ENCODE measurements around the gene CSF1R. TPM values are rescaled to one million over a fixed set of nuclear protein-coding genes. Genes with fewer than 3 reads are reported as not detected.

The CSF1R gene
- total RNA-seq, 1 experiment from 2014 or later, result not detected

- Histone ChIP-seq H3K36me3 (ENCODE audit: insufficient read depth, low read length) (no peaks in the 10 kb centered on the region), H2AFZ (ENCODE audit: low read length) (no peak overlapping the region), H3K79me2 (ENCODE audit: low read length) (no peaks in the 10 kb centered on the region), H3K9me3 (ENCODE audit: low read length) (no peaks in the 10 kb centered on the region), H3K4me3 (ENCODE audit: low read length) (no peak overlapping the region), H3K4me1 (ENCODE audit: low read length) (peaks cover 4% of the 10 kb centered on the region), H3K9ac (ENCODE audit: low read length) (no peak overlapping the region), H4K20me1 (ENCODE audit: insufficient read depth, low read depth, low read length) (no peaks in the 10 kb centered on the region), H3K4me2 (ENCODE audit: low read depth, low read length, poor library complexity, severe bottlenecking) (no peak overlapping the region), H3K27me3 (ENCODE audit: low read length) (no peaks in the 10 kb centered on the region), H3K27ac (ENCODE audit: low read length) (no peak overlapping the region), H3K9me2 (replicated peaks; ENCODE audit: insufficient read depth, low read length) (no peaks in the 10 kb centered on the region)
- DNase-seq, result no peak
Measured at GRCh38 chr5:150060471-150060870, 25.9 kb downstream of the CSF1R start.

- Histone ChIP-seq H3K27me3 (ENCODE audit: low read length) (no peaks in the 10 kb centered on the region), H4K20me1 (ENCODE audit: insufficient read depth, low read depth, low read length) (no peaks in the 10 kb centered on the region), H3K9ac (ENCODE audit: low read length) (no peak overlapping the region), H3K9me2 (replicated peaks; ENCODE audit: insufficient read depth, low read length) (no peaks in the 10 kb centered on the region), H3K4me2 (ENCODE audit: low read depth, low read length, poor library complexity, severe bottlenecking) (no peak overlapping the region), H3K9me3 (ENCODE audit: low read length) (no peaks in the 10 kb centered on the region), H3K36me3 (ENCODE audit: insufficient read depth, low read length) (no peaks in the 10 kb centered on the region), H3K4me1 (ENCODE audit: low read length) (no peaks in the 10 kb centered on the region), H3K27ac (ENCODE audit: low read length) (no peak overlapping the region), H2AFZ (ENCODE audit: low read length) (no peak overlapping the region), H3K4me3 (ENCODE audit: low read length) (no peak overlapping the region), H3K79me2 (ENCODE audit: low read length) (no peaks in the 10 kb centered on the region)
- no peak for DNase-seq
Measured at GRCh38 chr5:150059623-150060022, 26.7 kb downstream of the CSF1R start.

GRCh38 chr5:150058480-150059126 lies 27.8 kb downstream of the CSF1R start:
- no peak overlapping the region for H3K9ac ChIP-seq (ENCODE audit: low read length)
- H3K4me2 ChIP-seq (ENCODE audit: low read depth, low read length, poor library complexity, severe bottlenecking), result no peak overlapping the region
- DNase-seq, result no peak
- H3K9me3 ChIP-seq (ENCODE audit: low read length), result no peaks in the 10 kb centered on the region
- H3K36me3 ChIP-seq (ENCODE audit: insufficient read depth, low read length), result peaks cover 4% of the 10 kb centered on the region; the same call in 1 of the 2 replicates
- no peak overlapping the region for H3K27ac ChIP-seq (ENCODE audit: low read length)
- H3K4me1 ChIP-seq (ENCODE audit: low read length), result no peaks in the 10 kb centered on the region
- no peak overlapping the region for H3K4me3 ChIP-seq (ENCODE audit: low read length)
- H4K20me1 ChIP-seq (ENCODE audit: insufficient read depth, low read depth, low read length), result no peaks in the 10 kb centered on the region
- no peaks in the 10 kb centered on the region for H3K27me3 ChIP-seq (ENCODE audit: low read length)
- H3K79me2 ChIP-seq (ENCODE audit: low read length), result no peaks in the 10 kb centered on the region
- H2AFZ ChIP-seq (ENCODE audit: low read length), result no peak overlapping the region
- no peaks in the 10 kb centered on the region for H3K9me2 ChIP-seq (replicated peaks; ENCODE audit: insufficient read depth, low read length)

GRCh38 chr5:150057996-150058395 lies 28.4 kb downstream of the CSF1R start:
- Histone ChIP-seq H3K27me3 (ENCODE audit: low read length) (no peaks in the 10 kb centered on the region), H3K36me3 (ENCODE audit: insufficient read depth, low read length) (peaks cover 10% of the 10 kb centered on the region), H3K9ac (ENCODE audit: low read length) (no peak overlapping the region), H2AFZ (ENCODE audit: low read length) (no peak overlapping the region), H3K27ac (ENCODE audit: low read length) (no peak overlapping the region), H3K4me1 (ENCODE audit: low read length) (no peaks in the 10 kb centered on the region), H3K4me2 (ENCODE audit: low read depth, low read length, poor library complexity, severe bottlenecking) (no peak overlapping the region), H3K4me3 (ENCODE audit: low read length) (no peak overlapping the region), H3K9me2 (replicated peaks; ENCODE audit: insufficient read depth, low read length) (no peaks in the 10 kb centered on the region), H4K20me1 (ENCODE audit: insufficient read depth, low read depth, low read length) (no peaks in the 10 kb centered on the region), H3K9me3 (ENCODE audit: low read length) (no peaks in the 10 kb centered on the region), H3K79me2 (ENCODE audit: low read length) (no peaks in the 10 kb centered on the region)
- no peak for DNase-seq

- DNase-seq, result no peak
- Histone ChIP-seq H2AFZ (ENCODE audit: low read length) (no peak overlapping the region), H4K20me1 (ENCODE audit: insufficient read depth, low read depth, low read length) (no peaks in the 10 kb centered on the region), H3K4me3 (ENCODE audit: low read length) (no peak overlapping the region), H3K27ac (ENCODE audit: low read length) (no peak overlapping the region), H3K79me2 (ENCODE audit: low read length) (no peaks in the 10 kb centered on the region), H3K36me3 (ENCODE audit: insufficient read depth, low read length) (peaks cover 12% of the 10 kb centered on the region), H3K4me2 (ENCODE audit: low read depth, low read length, poor library complexity, severe bottlenecking) (no peak overlapping the region), H3K9me2 (replicated peaks; ENCODE audit: insufficient read depth, low read length) (no peaks in the 10 kb centered on the region), H3K9me3 (ENCODE audit: low read length) (no peaks in the 10 kb centered on the region), H3K27me3 (ENCODE audit: low read length) (no peaks in the 10 kb centered on the region), H3K4me1 (ENCODE audit: low read length) (no peaks in the 10 kb centered on the region), H3K9ac (ENCODE audit: low read length) (no peak overlapping the region)
Measured at GRCh38 chr5:150057511-150057910, 28.8 kb downstream of the CSF1R start.

- H3K79me2 ChIP-seq (ENCODE audit: low read length), result no peaks in the 10 kb centered on the region
- no peak overlapping the region for H2AFZ ChIP-seq (ENCODE audit: low read length)
- H3K9ac ChIP-seq (ENCODE audit: low read length), result no peak overlapping the region
- H4K20me1 ChIP-seq (ENCODE audit: insufficient read depth, low read depth, low read length), result no peaks in the 10 kb centered on the region
- H3K4me1 ChIP-seq (ENCODE audit: low read length), result no peaks in the 10 kb centered on the region
- no peak overlapping the region for H3K4me2 ChIP-seq (ENCODE audit: low read depth, low read length, poor library complexity, severe bottlenecking)
- H3K36me3 ChIP-seq (ENCODE audit: insufficient read depth, low read length), result peaks cover 12% of the 10 kb centered on the region
- H3K27me3 ChIP-seq (ENCODE audit: low read length), result no peaks in the 10 kb centered on the region
- no peak overlapping the region for H3K27ac ChIP-seq (ENCODE audit: low read length)
- H3K9me2 ChIP-seq (replicated peaks; ENCODE audit: insufficient read depth, low read length), result no peaks in the 10 kb centered on the region
- H3K9me3 ChIP-seq (ENCODE audit: low read length), result no peaks in the 10 kb centered on the region
- no peak for DNase-seq
- H3K4me3 ChIP-seq (ENCODE audit: low read length), result no peak overlapping the region
Measured at GRCh38 chr5:150057052-150057451, 29.3 kb downstream of the CSF1R start.

- H3K4me1 ChIP-seq (ENCODE audit: low read length), result no peaks in the 10 kb centered on the region
- H3K27me3 ChIP-seq (ENCODE audit: low read length), result no peaks in the 10 kb centered on the region
- H3K9me2 ChIP-seq (replicated peaks; ENCODE audit: insufficient read depth, low read length), result no peaks in the 10 kb centered on the region
- no peaks in the 10 kb centered on the region for H4K20me1 ChIP-seq (ENCODE audit: insufficient read depth, low read depth, low read length)
- H2AFZ ChIP-seq (ENCODE audit: low read length), result no peak overlapping the region
- DNase-seq, result no peak
- H3K79me2 ChIP-seq (ENCODE audit: low read length), result no peaks in the 10 kb centered on the region
- H3K9ac ChIP-seq (ENCODE audit: low read length), result no peak overlapping the region
- no peak overlapping the region for H3K4me3 ChIP-seq (ENCODE audit: low read length)
- H3K36me3 ChIP-seq (ENCODE audit: insufficient read depth, low read length), result peaks cover 14% of the 10 kb centered on the region
- H3K27ac ChIP-seq (ENCODE audit: low read length), result no peak overlapping the region
- no peaks in the 10 kb centered on the region for H3K9me3 ChIP-seq (ENCODE audit: low read length)
- H3K4me2 ChIP-seq (ENCODE audit: low read depth, low read length, poor library complexity, severe bottlenecking), result no peak overlapping the region
Measured at GRCh38 chr5:150056075-150056443, 30.3 kb downstream of the CSF1R start.

GRCh38 chr5:150055326-150056074 lies 30.9 kb downstream of the CSF1R start:
- Histone ChIP-seq H3K4me3 (ENCODE audit: low read length) (no peak overlapping the region), H3K27ac (ENCODE audit: low read length) (no peak overlapping the region), H3K27me3 (ENCODE audit: low read length) (no peaks in the 10 kb centered on the region), H3K79me2 (ENCODE audit: low read length) (no peaks in the 10 kb centered on the region; the same call in 1 of the 2 replicates), H3K9ac (ENCODE audit: low read length) (no peak overlapping the region), H3K4me1 (ENCODE audit: low read length) (no peaks in the 10 kb centered on the region), H3K4me2 (ENCODE audit: low read depth, low read length, poor library complexity, severe bottlenecking) (no peak overlapping the region), H3K9me2 (replicated peaks; ENCODE audit: insufficient read depth, low read length) (no peaks in the 10 kb centered on the region), H2AFZ (ENCODE audit: low read length) (no peak overlapping the region), H3K36me3 (ENCODE audit: insufficient read depth, low read length) (peaks cover 15% of the 10 kb centered on the region), H3K9me3 (ENCODE audit: low read length) (no peaks in the 10 kb centered on the region), H4K20me1 (ENCODE audit: insufficient read depth, low read depth, low read length) (no peaks in the 10 kb centered on the region)
- DNase-seq, result no peak

Data from Karpas-422 (cell line).